GM21515 (cell line): Measurements from ENCODE around the gene NBPF4.
"Not testable (repeated sequence)": the region's sequence is repeated elsewhere in the genome, so short reads cannot be mapped to it uniquely, and the experiment has no call there.

Experiments used
- ATAC-seq: cut with Tn5 transposase; IDR thresholded peaks from one replicate; pipeline ENCODE4 v1.9.1; 2021; ENCODE audit not compliant: unreplicated experiment

The NBPF4 gene

DNA sequence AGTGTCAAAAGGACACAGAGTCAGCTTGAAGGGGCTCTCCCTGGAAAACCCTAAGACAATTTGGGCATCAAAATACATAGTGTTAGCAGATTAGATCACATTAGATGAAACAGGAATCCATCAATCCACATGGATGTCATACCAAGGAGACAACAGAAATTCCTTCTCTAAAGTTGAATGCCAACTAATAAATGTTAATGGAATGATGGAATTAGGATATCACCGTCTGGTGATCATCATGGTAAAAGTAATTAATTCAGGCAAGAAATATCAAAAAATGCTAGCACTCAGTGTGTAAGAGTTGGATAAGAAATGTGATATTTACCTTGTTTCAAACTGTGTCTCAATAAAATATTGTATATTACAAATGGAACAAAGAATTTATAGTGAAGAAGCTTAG, 32.9 kb downstream of the NBPF4 start:
- ATAC-seq, result no peak

- no peak for ATAC-seq
Measured at GRCh38 chr1:108209456-108210108, 34.3 kb downstream of the NBPF4 start.

DNA sequence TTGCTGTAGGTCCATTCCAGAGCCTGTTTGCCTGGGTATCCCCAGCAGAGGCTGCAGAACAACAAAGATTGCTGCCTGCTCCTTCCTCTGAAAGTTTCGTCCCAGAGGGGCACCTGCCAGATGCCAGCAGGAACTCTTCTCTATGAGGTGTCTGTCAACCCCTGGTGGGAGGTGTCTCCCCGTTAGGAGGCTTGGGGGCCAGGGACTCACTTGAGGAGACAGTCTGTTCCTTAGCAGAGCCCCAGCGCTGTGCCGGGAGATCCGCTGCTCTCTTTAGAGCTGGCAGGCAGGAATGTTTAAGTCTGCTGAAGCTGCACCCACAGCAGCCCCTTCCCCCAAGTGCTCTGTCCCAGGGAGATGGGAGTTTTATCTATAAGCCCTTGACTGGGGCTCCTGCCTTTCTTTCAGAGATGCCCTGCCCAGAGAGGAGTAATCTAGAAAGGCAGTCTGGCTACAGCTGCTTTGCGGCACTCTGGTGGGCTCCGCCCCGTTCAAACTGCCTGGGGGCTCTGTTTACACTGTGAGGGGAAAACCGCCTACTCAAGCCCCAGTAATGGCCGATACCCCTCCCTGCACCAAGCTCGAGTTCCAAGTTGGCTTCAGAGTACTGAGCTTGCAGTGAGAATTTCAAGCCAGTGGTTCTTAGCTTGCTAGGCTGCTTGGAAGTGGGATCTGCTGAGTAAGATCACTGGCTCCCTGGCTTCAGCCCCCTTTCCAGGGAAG, 35.0 kb downstream of the NBPF4 start:
- no peak for ATAC-seq

GRCh38 chr1:108203582-108203981, 40.3 kb downstream of the NBPF4 start:
- ATAC-seq, result not testable (repeated sequence)

DNA sequence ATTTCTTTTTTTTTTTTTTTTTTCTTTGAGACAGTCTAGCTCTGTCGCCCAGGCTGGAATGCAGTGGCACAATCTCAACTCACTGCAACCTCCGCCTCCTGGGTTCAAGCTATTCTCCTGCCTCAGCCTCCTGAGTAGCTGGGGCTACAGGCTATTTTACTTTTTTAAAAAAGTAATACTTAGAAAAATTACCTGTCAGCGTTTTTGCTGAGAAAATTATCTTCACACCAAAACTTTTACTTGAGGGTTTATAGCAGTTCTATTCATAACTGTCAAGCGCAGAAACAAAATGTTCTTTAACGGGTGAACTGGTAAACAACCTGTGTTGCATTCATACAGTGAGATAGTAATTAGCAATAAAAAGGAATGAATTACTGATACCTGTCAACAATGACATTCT, 42.2 kb downstream of the NBPF4 start:
- no peak for ATAC-seq

- no peak for ATAC-seq
Measured at GRCh38 chr1:108200687-108201051, 43.2 kb downstream of the NBPF4 start.

- ATAC-seq, result peak; percentile 94
Measured at GRCh38 chr1:108199781-108200686, 43.8 kb downstream of the NBPF4 start, which contains the start of gene SLC25A24. SLC25A24 (minus strand) TSS chr1:108200343; CDS start chr1:108200138, 205 bp downstream.

DNA sequence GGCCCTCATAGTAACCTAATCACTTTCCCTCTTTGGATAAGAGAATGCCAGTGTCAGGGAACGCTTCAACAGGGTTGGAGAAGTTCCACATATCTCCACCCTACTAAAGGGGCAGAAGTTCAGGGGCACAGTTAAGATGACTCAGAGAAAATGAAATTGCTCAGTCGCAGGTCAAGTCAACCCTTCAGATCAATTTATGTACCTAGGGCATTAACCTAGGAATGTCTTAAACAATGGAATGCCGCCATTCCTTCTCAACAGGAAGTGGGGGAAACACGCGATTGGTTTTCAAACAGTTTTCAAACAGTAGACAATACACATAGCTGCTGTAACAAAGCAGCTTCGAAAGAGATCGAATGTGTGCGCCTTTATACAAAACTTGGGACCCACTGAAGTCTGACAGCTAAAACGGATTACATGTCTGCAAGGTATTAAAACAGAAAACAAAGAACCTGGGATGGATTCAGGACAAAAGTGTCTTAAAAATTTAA, 44.6 kb downstream of the NBPF4 start:
- ATAC-seq, result no peak

DNA sequence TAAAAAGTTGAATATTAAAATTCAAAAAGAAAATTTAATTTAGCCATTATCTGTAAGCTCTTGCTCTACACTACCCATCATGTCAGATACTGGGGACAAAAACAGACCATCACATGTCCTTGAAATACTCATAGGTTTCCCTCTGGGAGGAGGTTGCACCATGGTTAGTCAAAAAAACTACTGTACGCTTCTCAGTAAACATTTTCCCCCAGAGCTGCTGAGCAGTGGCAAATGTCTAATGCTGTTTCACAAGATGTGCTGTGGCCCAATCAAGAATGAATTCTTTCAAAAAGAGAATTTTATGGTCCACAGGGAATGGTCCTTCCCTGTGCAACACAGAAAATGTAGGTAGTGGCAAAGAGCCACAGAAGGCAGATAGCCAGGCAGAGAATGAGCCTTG, 49.8 kb downstream of the NBPF4 start:
- ATAC-seq, result no peak

DNA sequence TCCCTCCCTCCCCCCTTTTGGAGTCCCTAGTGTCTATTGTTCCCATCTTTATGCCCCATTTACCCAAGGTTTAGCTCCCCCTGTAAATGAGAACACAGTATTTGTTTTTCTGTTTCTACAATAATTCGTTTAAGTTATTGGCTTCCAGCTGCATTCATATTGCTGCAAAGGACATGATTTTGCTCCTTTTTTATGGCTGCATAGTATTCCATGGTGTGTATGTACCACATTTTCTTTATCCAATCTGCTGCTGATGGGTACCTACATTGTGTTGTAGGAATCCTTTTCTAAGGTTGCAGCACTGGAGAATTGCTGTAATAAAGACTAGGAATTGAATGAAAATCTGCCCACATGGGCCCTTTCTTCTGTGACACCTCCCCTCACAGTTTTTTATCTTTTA, 50.5 kb downstream of the NBPF4 start:
- no peak for ATAC-seq

- ATAC-seq, result no peak
Measured at GRCh38 chr1:108192581-108192980, 51.3 kb downstream of the NBPF4 start.

GRCh38 chr1:108190686-108191416, 53.0 kb downstream of the NBPF4 start:
- no peak for ATAC-seq

GRCh38 chr1:108190001-108190634, 53.8 kb downstream of the NBPF4 start:
- ATAC-seq, result no peak

DNA sequence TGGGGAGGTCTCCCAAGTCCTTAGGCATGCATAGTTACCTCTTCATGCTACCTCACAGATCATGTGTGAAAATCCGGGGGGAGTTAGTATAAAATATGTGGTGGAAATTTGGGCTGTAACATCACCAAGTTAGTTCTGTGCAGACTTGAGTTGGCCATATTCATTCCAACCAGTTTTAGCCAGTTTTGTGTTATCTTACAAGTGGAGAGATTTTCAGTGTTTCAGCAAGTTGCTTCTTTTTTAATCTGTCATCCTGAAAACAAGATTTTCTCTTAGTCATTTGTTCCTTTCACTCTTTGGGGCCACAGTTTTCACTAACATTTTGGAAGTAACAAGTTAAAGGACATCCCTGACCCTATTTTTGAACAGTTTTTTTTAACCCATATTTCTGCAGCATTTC, 55.1 kb downstream of the NBPF4 start:
- no peak for ATAC-seq

DNA sequence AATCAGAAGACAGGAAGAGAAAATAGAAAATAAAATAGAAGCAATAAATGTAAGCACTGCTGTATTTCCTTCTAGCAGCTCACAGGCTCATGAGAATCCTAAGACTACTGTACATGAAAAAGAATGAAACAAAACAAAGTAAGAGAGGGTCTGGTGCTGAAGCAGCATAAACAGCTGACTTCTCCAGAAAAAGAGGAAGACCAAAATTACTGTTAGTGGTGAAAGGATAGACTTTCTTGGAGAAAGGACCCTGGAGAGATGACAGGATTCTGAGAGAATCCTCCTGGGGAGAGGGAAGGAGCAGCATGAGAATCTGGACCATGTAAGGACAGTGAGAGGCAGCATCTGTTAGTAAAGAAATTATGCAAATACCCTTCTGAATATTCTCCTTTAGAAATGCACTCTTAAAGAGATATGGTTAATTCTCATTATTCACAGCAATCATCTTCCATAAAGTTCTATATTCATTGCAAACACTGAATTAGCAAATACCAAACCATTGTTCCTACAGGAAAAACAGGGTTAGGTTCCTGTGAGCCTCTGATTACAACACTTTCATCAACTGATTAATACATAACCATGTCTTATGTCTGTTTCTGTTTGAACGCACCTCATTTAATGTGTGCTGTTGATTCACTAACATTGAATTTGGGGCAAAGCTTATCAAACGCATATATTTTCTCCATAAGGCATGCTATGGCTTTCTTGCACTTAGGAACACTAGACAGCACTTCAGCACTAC, 60.7 kb downstream of the NBPF4 start:
- ATAC-seq, result no peak

- ATAC-seq, result no peak
Measured at GRCh38 chr1:108179018-108179417, 64.9 kb downstream of the NBPF4 start.
